ENCODE measurements around the gene CDYL. TPM values are rescaled to one million over a fixed set of nuclear protein-coding genes. Genes with fewer than 3 reads are reported as not detected.

Gene CDYL
- total and polyA plus RNA-seq, 12 donors = 4.1 to 39.9 (median 33.2) TPM

DNA sequence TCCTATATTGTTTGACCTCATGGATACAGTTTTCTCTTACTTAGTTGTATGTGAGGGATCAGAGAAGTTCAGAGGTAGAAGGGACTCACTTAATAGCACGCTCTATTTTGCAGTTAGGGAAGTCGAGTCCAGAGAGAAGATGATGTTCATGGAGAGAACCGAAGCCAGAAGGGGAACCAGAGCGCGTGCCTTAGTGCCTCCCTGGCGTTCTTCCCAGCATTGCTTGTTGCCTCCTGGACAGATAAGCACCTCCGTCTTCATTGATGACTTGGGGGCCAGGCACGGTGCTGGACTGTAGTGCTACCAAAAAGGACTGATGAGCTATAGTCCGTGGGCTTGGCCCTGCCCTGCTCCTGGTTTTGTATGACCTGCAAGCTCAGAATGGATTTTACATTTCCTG, 117.8 kb downstream of the CDYL start:
- H3K9me3 ChIP-seq = peaks cover 0 to 6% (median 0%) of the 10 kb centered on the region in 11 donors
- intact Hi-C loops (cut with DNase I) = no loop called here
- peaks cover 0 to 13% (median 0%) of the 10 kb centered on the region in 9 donors for H3K4me1 ChIP-seq
- WGBS, 2 donors = 83 to 90% methylated on average over 9 of the region's 9 CpGs
- TF ChIP-seq CTCF (IDR thresholded peaks at IDR 0.05) = no peak
- H3K36me3 ChIP-seq = peaks cover 0 to 63% (median 22%) of the 10 kb centered on the region in 9 donors
- no peaks in the 10 kb centered on the region for H3K27me3 ChIP-seq
- H3K4me3 ChIP-seq = no peak overlapping the region
- DNase-seq (no peak), ATAC-seq (no peak)
- H3K27ac ChIP-seq = no peak overlapping the region

DNA sequence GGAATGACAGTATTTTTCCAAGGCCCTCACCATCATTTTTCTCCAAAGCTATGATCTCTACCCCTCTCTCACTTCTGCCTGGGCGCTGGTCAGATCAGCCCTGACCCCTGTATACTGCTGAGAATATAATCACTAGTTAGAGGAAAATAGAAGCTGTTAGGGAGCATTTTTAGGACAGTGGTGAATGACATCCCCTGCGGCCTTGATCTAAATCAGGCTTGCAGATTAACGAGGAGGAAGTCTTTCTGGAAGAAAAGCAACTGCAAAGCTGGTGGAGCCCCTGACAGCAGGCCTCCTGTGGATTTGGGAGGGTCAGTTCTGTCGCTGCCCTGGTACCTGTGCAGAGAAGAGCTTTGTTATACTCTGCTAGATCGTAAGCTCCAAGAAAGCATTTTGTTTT, 119.8 kb downstream of the CDYL start:
- Histone ChIP-seq H3K4me3 (no peak overlapping the region), H3K27me3 (no peaks in the 10 kb centered on the region), H3K36me3 (peaks cover 0 to 72% (median 22%) of the 10 kb centered on the region in 9 donors), H3K27ac (no peak overlapping the region), H3K9me3 (peaks cover 0 to 15% (median 0%) of the 10 kb centered on the region in 11 donors), H3K4me1 (peaks cover 0 to 2% (median 0%) of the 10 kb centered on the region in 9 donors)
- no peak for TF ChIP-seq CTCF (IDR thresholded peaks at IDR 0.05)
- WGBS, 2 donors = 78 to 80% methylated on average over 5 of the region's 5 CpGs
- intact Hi-C loops (cut with DNase I) = no loop called here
- ATAC-seq (no peak), DNase-seq (no peak)

- intact Hi-C loops (cut with DNase I) = no loop called here
- Histone ChIP-seq H3K9me3 (peaks cover 0 to 15% (median 0%) of the 10 kb centered on the region in 11 donors), H3K27ac (no peak overlapping the region), H3K36me3 (peaks cover 0 to 72% (median 22%) of the 10 kb centered on the region in 9 donors), H3K27me3 (no peaks in the 10 kb centered on the region), H3K4me1 (peaks cover 0 to 6% (median 0%) of the 10 kb centered on the region in 9 donors), H3K4me3 (no peak overlapping the region)
- ATAC-seq (no peak), DNase-seq (no peak)
- WGBS, 2 donors = 96 to 98% methylated on average over 8 of the region's 8 CpGs
- TF ChIP-seq CTCF (IDR thresholded peaks at IDR 0.05) = no peak
These were observed 120.2 kb downstream of the CDYL start for GRCh38 chr6:4896401-4896800.

DNA sequence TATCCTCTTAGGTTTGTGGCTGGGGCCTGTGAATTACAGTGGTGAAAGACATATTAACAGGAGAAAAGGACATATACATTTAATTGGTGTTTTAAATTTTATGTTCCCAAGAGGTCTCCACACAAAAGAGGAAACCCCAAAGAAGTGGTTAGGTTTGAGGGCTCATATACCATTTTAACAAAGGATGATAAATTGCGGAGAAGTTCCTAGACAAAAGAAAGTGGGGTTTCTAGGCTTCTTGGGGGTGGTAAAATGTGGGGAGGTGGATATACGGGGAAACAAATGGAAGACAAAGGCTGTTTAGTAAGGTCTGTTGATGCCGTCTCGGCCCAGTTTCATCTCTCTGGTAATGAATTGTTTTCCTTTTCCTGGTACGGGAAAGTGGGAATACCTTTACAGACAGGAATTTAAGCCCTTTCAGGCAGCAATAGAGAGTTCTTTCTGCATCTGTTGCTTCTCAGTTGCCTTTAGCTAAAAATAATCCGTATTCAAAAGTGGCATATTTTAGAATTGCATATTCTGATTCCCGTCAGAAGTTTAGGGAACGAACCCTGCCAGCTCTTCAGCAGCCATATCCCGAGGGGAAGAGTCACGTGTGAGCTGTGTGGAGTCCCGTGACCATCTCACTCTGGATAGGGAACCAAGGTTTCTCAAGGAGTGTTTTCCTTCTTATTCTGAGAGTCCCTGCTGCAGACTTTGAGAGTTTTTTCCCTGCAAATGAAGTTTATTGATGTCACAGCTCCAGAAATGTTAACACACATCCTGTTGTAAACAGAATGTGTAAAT, 123.2 kb downstream of the CDYL start:
- peaks cover 0 to 15% (median 0%) of the 10 kb centered on the region in 11 donors for H3K9me3 ChIP-seq
- H3K36me3 ChIP-seq = peaks cover 0 to 46% (median 1%) of the 10 kb centered on the region in 9 donors
- 87 to 89% methylated on average over 11 of the region's 11 CpGs for WGBS, 2 donors
- intact Hi-C loops (cut with DNase I) = no loop called here
- ATAC-seq = no peak
- TF ChIP-seq CTCF (IDR thresholded peaks at IDR 0.05) = no peak
- peaks cover 0 to 7% (median 0%) of the 10 kb centered on the region in 9 donors for H3K4me1 ChIP-seq
- DNase-seq = no peak
- no peak overlapping the region for H3K4me3 ChIP-seq
- no peak overlapping the region for H3K27ac ChIP-seq
- H3K27me3 ChIP-seq = no peaks in the 10 kb centered on the region

Measured in heart right ventricle (tissue), 16 donors.